PFSK-1 (cell line): ENCODE results near the gene OST4.

Experiments
- POLR2AphosphoS5 ChIP-seq: IDR thresholded peaks from 2 replicates; pipeline ENCODE4 v1.6.1; 2012; ENCODE audit warnings: low read depth, mild to moderate bottlenecking, control low read depth, low read length, moderate library complexity
- SIN3A ChIP-seq: IDR thresholded peaks from 2 replicates; pipeline ENCODE4 v1.6.1; 2012; ENCODE audit warnings: mild to moderate bottlenecking, low read length, moderate library complexity, borderline replicate concordance; ENCODE audit not compliant: insufficient read depth
- TAF1 ChIP-seq: IDR thresholded peaks from 2 replicates; pipeline ENCODE4 v1.6.1; 2012; ENCODE audit warnings: low read length, control low read depth, borderline replicate concordance; ENCODE audit not compliant: insufficient read depth
- TF ChIP-seq, protein P1 (sequence below), 2 experiments: IDR thresholded peaks; 2 replicates each; pipeline versions ENCODE4 v1.6.1 to v1.8.0; 2011 to 2012; ENCODE audit warnings: low read depth in 2 of 2, low read length in 2 of 2, control low read depth in 1 of 2, inconsistent platforms in 1 of 2, mild to moderate bottlenecking in 1 of 2, moderate library complexity in 1 of 2; ENCODE audit not compliant: insufficient read depth in 1 of 2

DNA sequence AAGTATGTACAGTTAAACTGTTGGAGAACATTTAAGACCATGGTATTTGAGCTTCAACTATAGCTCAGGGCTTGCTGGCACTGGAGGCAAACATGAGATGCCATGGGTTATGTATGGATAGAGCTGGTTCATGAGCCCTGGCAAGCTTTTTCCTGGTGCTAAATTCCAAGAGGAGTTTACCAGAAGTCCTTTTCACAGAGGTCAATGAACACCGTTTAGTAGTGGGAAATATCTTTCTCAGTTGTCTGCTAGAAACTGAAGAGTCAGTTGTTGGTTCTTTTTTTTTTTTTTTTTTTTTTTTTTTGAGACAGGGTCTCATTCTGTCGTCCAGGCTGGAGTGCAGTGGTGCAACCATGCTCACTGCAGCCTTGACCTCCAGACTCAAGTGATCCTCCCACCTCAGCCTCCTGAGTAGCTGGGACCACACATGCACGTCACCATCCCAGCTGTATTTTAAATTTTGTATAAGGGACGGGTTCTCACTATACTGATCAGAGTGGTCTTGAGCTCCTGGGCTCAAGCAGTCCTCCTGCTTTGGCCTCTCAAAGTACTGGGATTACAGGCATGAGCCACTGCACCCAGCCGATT, 16.5 kb upstream of the OST4 start:
- TF ChIP-seq, protein P1, sequence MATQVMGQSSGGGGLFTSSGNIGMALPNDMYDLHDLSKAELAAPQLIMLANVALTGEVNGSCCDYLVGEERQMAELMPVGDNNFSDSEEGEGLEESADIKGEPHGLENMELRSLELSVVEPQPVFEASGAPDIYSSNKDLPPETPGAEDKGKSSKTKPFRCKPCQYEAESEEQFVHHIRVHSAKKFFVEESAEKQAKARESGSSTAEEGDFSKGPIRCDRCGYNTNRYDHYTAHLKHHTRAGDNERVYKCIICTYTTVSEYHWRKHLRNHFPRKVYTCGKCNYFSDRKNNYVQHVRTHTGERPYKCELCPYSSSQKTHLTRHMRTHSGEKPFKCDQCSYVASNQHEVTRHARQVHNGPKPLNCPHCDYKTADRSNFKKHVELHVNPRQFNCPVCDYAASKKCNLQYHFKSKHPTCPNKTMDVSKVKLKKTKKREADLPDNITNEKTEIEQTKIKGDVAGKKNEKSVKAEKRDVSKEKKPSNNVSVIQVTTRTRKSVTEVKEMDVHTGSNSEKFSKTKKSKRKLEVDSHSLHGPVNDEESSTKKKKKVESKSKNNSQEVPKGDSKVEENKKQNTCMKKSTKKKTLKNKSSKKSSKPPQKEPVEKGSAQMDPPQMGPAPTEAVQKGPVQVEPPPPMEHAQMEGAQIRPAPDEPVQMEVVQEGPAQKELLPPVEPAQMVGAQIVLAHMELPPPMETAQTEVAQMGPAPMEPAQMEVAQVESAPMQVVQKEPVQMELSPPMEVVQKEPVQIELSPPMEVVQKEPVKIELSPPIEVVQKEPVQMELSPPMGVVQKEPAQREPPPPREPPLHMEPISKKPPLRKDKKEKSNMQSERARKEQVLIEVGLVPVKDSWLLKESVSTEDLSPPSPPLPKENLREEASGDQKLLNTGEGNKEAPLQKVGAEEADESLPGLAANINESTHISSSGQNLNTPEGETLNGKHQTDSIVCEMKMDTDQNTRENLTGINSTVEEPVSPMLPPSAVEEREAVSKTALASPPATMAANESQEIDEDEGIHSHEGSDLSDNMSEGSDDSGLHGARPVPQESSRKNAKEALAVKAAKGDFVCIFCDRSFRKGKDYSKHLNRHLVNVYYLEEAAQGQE (IDR thresholded peaks at IDR 0.05; ENCODE audit: insufficient read depth in 1 of 2, low read depth in 2 of 2, low read length in 2 of 2): no peak
- TF ChIP-seq TAF1 (no peak), POLR2AphosphoS5 (no peak), SIN3A (no peak)
